ENCODE results near the gene CWC15. TPM values are rescaled to one million over a fixed set of nuclear protein-coding genes. Genes with fewer than 3 reads are reported as not detected.
"Not testable (repeated sequence)": the region's sequence is repeated elsewhere in the genome, so short reads cannot be mapped to it uniquely, and the experiment has no call there.

CWC15 gene
- total RNA-seq: 10 to 100 TPM; 32.9 to 54.8 (median 44.1) TPM

- Histone ChIP-seq H3K9me3 (no peaks in the 10 kb centered on the region), H3K4me3 (peak within 1 kb of the TSS; percentile 70 to 95), H3K27me3 (no peaks in the 10 kb centered on the region), H3K36me3 (peaks cover 15 to 39% of the 10 kb centered on the region in 2 donors), H3K27ac (peak within 1 kb of the TSS; percentile 75 to 87 (median 79)), H3K4me1 (peaks cover 5 to 39% (median 8%) of the 10 kb centered on the region in 3 donors)
- 1% methylated on average over 10 to 34 of the region's 66 CpGs for WGBS, 2 donors (ENCODE audit: low coverage in 1 of 2)
- TF ChIP-seq POLR2A (IDR thresholded peaks at IDR 0.05): peak; percentile 24 to 43
- no peak for TF ChIP-seq EP300 (IDR thresholded peaks at IDR 0.05)
- TF ChIP-seq, protein P1, sequence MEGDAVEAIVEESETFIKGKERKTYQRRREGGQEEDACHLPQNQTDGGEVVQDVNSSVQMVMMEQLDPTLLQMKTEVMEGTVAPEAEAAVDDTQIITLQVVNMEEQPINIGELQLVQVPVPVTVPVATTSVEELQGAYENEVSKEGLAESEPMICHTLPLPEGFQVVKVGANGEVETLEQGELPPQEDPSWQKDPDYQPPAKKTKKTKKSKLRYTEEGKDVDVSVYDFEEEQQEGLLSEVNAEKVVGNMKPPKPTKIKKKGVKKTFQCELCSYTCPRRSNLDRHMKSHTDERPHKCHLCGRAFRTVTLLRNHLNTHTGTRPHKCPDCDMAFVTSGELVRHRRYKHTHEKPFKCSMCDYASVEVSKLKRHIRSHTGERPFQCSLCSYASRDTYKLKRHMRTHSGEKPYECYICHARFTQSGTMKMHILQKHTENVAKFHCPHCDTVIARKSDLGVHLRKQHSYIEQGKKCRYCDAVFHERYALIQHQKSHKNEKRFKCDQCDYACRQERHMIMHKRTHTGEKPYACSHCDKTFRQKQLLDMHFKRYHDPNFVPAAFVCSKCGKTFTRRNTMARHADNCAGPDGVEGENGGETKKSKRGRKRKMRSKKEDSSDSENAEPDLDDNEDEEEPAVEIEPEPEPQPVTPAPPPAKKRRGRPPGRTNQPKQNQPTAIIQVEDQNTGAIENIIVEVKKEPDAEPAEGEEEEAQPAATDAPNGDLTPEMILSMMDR (IDR thresholded peaks at IDR 0.05): peak in 1 of 4 experiments; percentile 21
- TF ChIP-seq POLR2AphosphoS5 (IDR thresholded peaks at IDR 0.05): peak; percentile 76
- peak; percentile 100 for ATAC-seq
Observed at GRCh38 chr11:94973099-94973968, at the start of gene CWC15, which contains the start of gene KDM4D. CWC15 (minus strand) TSS chr11:94973556; CDS start chr11:94972185, 1,371 bp downstream. KDM4D (plus strand) TSS chr11:94973709; CDS start chr11:94997373, 23,664 bp downstream.

GRCh38 chr11:95021468-95021867 lies 48.1 kb upstream of the CWC15 start:
- H3K27ac ChIP-seq, ATAC-seq, H3K9me3 ChIP-seq, H3K4me1 ChIP-seq, H3K4me3 ChIP-seq, H3K36me3 ChIP-seq, H3K27me3 ChIP-seq: not testable (repeated sequence)
- 57 to 73% methylated on average over 1 to 5 of the region's 5 CpGs for WGBS, 2 donors (ENCODE audit: low coverage in 1 of 2)

DNA sequence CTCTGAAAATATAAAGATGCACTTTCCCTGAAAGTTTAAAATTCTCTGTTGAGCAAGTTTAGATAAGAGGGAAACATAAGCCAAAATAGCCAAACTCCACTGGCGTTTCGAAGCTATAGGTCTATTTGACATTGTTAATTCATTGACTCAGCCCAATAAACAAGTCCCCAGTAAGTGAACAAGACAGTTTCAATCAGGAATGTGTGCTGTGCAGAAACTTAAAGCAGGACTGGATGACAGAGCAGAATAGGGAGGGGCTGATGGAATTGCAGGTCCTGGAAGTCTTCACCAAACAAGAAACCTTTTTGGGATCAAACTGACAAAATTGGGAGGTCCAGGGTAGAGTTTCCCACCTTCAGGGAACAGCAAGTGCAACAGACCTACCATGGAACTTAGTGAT lies 42.8 kb upstream of the CWC15 start:
- WGBS, 2 donors (ENCODE audit: low coverage in 1 of 2): 26% methylated on average over 2 of the region's 2 CpGs; no CpG with 5 or more reads in 1 of the 2 donors
- peaks cover 10% of the 10 kb centered on the region for H3K27me3 ChIP-seq
- no peak for ATAC-seq
- no peak overlapping the region for H3K27ac ChIP-seq
- H3K4me3 ChIP-seq: no peak overlapping the region
- no peaks in the 10 kb centered on the region for H3K36me3 ChIP-seq
- TF ChIP-seq POLR2A (IDR thresholded peaks at IDR 0.05) (no peak), POLR2AphosphoS5 (IDR thresholded peaks at IDR 0.05) (no peak)
- no peaks in the 10 kb centered on the region for H3K9me3 ChIP-seq
- H3K4me1 ChIP-seq: no peaks in the 10 kb centered on the region

DNA sequence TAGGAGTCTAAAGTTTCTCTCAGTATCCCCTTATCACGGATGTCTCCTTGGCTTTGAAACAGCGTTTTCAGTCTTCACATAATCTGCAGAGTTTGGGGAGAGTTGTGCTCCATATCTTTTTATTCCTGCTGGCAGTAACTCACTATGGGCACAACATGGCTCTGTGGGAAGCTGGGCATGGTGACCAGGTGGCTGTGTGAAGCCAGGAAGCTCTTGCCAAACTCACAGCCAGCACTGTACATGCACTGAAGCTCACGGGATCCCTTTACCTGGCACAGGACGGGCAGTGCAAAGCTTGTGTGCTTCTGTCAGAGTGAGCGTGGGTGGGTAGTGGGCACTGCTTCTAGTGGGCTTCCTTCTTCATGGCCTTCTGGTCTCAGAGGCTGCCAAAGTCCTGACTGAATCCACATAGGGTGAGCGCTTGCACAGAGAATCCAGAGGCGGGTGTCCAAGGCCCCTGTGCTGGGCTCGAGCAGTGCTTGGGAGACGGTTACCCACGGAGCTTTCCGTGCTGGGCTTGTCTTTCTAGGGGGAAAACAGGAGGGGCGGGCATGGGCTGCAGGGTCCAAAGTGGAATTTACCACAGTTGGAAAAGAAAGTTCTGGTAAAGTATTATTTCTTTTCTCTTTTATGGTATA lies 40.9 kb upstream of the CWC15 start:
- no peak for ATAC-seq
- no peak overlapping the region for H3K27ac ChIP-seq
- H3K9me3 ChIP-seq: peaks cover 0 to under 1% (median 0%) of the 10 kb centered on the region in 3 donors
- WGBS, 2 donors (ENCODE audit: low coverage in 1 of 2): 65 to 77% methylated on average over 6 of the region's 12 CpGs
- peaks cover 10% of the 10 kb centered on the region for H3K27me3 ChIP-seq
- TF ChIP-seq POLR2A (IDR thresholded peaks at IDR 0.05): no peak
- TF ChIP-seq POLR2AphosphoS5 (IDR thresholded peaks at IDR 0.05): no peak
- no peak for TF ChIP-seq EP300 (IDR thresholded peaks at IDR 0.05)
- no peak overlapping the region for H3K4me3 ChIP-seq
- no peaks in the 10 kb centered on the region for H3K4me1 ChIP-seq
- H3K36me3 ChIP-seq: no peaks in the 10 kb centered on the region

GRCh38 chr11:95011376-95011775 lies 38.0 kb upstream of the CWC15 start:
- H3K36me3 ChIP-seq: no peaks in the 10 kb centered on the region
- H3K27me3 ChIP-seq: peaks cover 10% of the 10 kb centered on the region
- no peak for ATAC-seq
- no peaks in the 10 kb centered on the region for H3K4me1 ChIP-seq
- peaks cover 0 to 8% (median 0%) of the 10 kb centered on the region in 3 donors for H3K9me3 ChIP-seq
- TF ChIP-seq POLR2AphosphoS5 (IDR thresholded peaks at IDR 0.05) (no peak), EP300 (IDR thresholded peaks at IDR 0.05) (no peak), POLR2A (IDR thresholded peaks at IDR 0.05) (no peak)
- TF ChIP-seq, protein P1 (IDR thresholded peaks at IDR 0.05): no peak
- H3K27ac ChIP-seq: no peak overlapping the region
- no peak overlapping the region for H3K4me3 ChIP-seq

DNA sequence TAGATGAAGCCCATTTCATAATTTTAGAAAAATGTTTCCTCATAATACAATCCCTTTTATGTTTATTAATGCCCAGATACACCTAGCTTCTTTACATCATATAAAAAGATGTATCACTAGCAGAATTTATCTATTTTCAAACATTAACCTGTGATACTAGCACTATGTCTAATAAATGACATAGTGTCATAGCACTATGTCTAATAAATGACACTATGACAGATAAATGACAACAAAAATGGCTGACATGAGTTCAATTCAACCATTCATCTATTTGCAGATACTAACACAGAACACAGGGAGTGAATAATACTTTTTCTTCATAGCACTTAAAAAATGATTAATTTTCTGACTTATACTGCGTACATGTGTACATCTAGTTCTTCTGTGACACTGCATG lies 32.3 kb upstream of the CWC15 start:
- 77 to 79% methylated on average over 1 of the region's 1 CpG for WGBS, 2 donors (ENCODE audit: low coverage in 1 of 2)
- Histone ChIP-seq H3K36me3 (no peaks in the 10 kb centered on the region), H3K4me3 (no peak overlapping the region), H3K4me1 (no peaks in the 10 kb centered on the region), H3K27me3 (no peaks in the 10 kb centered on the region), H3K9me3 (peaks cover 0 to 8% (median 0%) of the 10 kb centered on the region in 3 donors), H3K27ac (no peak overlapping the region)
- ATAC-seq: no peak
- TF ChIP-seq, protein P1 (IDR thresholded peaks at IDR 0.05): no peak
- TF ChIP-seq EP300 (IDR thresholded peaks at IDR 0.05) (no peak), POLR2A (IDR thresholded peaks at IDR 0.05) (no peak), POLR2AphosphoS5 (IDR thresholded peaks at IDR 0.05) (no peak)

Data from gastroesophageal sphincter (tissue), 4 donors.